Activated CD8-positive, alpha-beta memory T cell treated with anti-CD3 and anti-CD28 coated beads, Interleukin-2, amount 50 U/mL, for 48 hours (primary cell): ENCODE results near the gene UBE3D.
"Not testable (repeated sequence)": the region's sequence is repeated elsewhere in the genome, so short reads cannot be mapped to it uniquely, and the experiment has no call there.

ENCODE experiments used
- DNase-seq: peaks from one replicate; pipeline ENCODE4 v3.0.0-alpha.2; 2020

The UBE3D gene

GRCh38 chr6:82971877-82972460 lies 93.7 kb downstream of the UBE3D start:
- no peak for DNase-seq

GRCh38 chr6:82970839-82971238 lies 94.8 kb downstream of the UBE3D start:
- no peak for DNase-seq

- no peak for DNase-seq
These were observed 96.9 kb downstream of the UBE3D start for GRCh38 chr6:82968708-82969107.

DNA sequence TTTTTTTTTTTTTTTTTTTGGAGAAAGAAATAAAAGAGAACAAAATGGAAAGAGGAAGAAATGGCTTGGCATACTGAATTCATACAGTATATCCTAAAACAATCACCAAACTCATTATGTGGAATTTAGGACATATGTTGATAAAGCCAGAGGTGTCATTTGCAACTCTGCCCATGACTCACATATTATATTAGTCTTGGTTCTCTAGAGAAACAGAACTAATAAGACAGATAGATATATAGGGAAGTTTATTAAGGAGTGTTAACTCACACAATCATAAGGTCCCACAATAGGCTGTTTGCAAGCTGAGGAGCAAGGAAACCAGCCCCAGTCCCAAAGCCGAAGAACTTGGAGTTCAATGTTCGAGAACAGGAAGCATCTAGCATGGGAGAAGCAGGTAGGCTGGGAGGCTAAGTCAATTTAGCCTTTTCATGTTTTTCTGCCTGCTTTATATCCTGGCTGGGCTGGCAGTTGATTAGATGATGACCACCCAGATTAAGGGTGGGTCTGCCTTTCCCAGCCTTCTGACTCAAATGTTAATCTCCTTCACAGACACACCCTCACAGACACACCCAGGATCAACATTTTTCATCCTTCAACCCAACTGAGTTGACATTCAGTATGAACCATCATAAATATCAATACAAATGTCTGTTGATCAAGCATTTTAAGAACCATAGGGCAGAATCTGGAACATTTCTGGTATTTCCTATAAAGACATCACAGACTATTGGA lies 102.3 kb downstream of the UBE3D start:
- no peak for DNase-seq

- DNase-seq = no peak
These were observed 106.2 kb downstream of the UBE3D start for GRCh38 chr6:82959385-82959941.

DNA sequence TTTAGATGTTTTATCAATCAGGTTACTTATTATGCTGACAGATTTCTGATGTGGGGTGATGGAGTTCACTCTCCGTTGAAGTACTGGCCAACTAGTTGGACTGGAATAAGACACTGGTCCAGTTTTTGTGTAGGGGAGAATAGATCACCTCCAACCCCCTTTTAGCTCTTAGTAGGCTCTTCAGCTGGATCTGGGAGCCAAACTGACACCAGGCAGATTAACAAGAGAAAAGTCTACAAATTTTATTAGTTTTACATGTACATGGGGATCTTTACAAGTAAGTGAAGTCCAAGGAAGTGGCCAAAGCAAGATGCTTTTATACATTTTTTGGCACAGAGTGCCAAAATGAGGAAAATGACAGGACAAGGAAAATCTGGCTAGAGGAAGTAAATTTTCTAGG lies 107.1 kb downstream of the UBE3D start:
- DNase-seq = no peak

DNA sequence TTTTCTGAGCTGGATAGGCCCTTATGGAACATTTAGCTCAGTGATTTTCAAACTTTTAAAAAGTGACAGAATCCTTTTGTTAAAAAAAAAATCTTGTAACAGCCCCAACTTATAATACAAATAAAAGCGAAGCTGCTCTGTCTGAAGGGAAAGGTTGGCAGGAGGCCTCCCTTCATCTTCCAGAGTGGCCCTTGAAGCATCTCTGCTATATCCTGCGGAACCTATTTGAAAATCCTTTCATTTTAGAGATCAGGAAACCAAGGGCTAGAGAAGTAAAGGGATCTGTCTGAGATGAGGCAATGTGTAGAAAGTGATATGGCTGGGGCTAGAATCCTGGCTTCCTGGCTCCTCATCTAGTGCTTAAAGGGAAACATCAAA lies 107.8 kb downstream of the UBE3D start:
- no peak for DNase-seq

- DNase-seq = no peak
These were observed 108.3 kb downstream of the UBE3D start for GRCh38 chr6:82957171-82957867.

- no peak for DNase-seq
These were observed 109.8 kb downstream of the UBE3D start for GRCh38 chr6:82955841-82956240.

GRCh38 chr6:82954937-82955577 lies 110.6 kb downstream of the UBE3D start:
- no peak for DNase-seq

DNA sequence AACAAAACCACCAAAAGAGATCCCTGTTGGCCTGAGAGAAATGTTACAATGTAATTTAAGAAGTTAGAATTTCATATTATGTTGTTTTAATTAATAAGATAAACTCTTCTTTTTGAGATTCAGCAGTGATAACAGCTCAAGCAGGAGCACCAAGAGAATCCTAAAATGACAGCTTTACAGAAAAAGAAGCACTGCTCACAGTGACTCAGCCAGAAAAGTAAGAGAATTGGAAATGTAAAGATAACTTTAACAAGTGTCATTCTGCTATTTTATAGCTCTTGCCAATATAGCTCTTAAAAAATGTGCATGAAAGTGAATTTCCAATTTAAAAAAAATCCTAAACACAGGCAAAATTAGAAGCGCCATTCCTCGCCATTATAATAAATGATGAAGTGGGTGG lies 111.3 kb downstream of the UBE3D start:
- no peak for DNase-seq

GRCh38 chr6:82953871-82954270 lies 111.8 kb downstream of the UBE3D start:
- no peak for DNase-seq

- no peak for DNase-seq
These were observed 113.7 kb downstream of the UBE3D start for GRCh38 chr6:82951935-82952334.

GRCh38 chr6:82951389-82951788 lies 114.3 kb downstream of the UBE3D start:
- no peak for DNase-seq

GRCh38 chr6:82930915-82931314 lies 134.7 kb downstream of the UBE3D start:
- DNase-seq = not testable (repeated sequence)

- no peak for DNase-seq
These were observed 140.7 kb downstream of the UBE3D start for GRCh38 chr6:82924799-82925535.

- no peak for DNase-seq
These were observed 144.4 kb downstream of the UBE3D start for GRCh38 chr6:82921258-82921657.

GRCh38 chr6:82917346-82918064 lies 148.1 kb downstream of the UBE3D start:
- DNase-seq = no peak

- DNase-seq = no peak
These were observed 150.0 kb downstream of the UBE3D start for GRCh38 chr6:82915666-82916065.

GRCh38 chr6:82914511-82914910 lies 151.1 kb downstream of the UBE3D start:
- DNase-seq = no peak

GRCh38 chr6:82910820-82911219 lies 154.8 kb downstream of the UBE3D start:
- no peak for DNase-seq

GRCh38 chr6:82910395-82910794 lies 155.2 kb downstream of the UBE3D start:
- DNase-seq = no peak
